ENCODE data around the gene ABCE1. TPM values are rescaled to one million over a fixed set of nuclear protein-coding genes. Genes with fewer than 3 reads are reported as not detected.

The ABCE1 gene
- total RNA-seq, 6 experiments from 2014 or later: 80.9 to 95.1 (median 86.0) TPM

- Mint-ChIP-seq H3K27me3 (ENCODE audit: insufficient read depth) (no peaks in the 10 kb centered on the region), H3K4me1 (ENCODE audit: low read depth) (peaks cover 15% of the 10 kb centered on the region), H3K9me3 (no peaks in the 10 kb centered on the region), H3K27ac (no peak overlapping the region), H3K4me3 (no peak overlapping the region), H3K36me3 (ENCODE audit: low read depth) (peaks cover 6% of the 10 kb centered on the region; the same call in 1 of the 2 replicates)
- TF ChIP-seq CTCF (IDR thresholded peaks at IDR 0.05): no peak
- DNase-seq: no peak
Measured at GRCh38 chr4:145167887-145168286, 69.8 kb downstream of the ABCE1 start.

GRCh38 chr4:145168581-145169187 lies 70.6 kb downstream of the ABCE1 start:
- Mint-ChIP-seq H3K27me3 (ENCODE audit: insufficient read depth) (no peaks in the 10 kb centered on the region), H3K27ac (no peak overlapping the region; the same call in none of the 2 replicates), H3K36me3 (ENCODE audit: low read depth) (peaks cover 6% of the 10 kb centered on the region; the same call in 1 of the 2 replicates), H3K4me1 (ENCODE audit: low read depth) (peaks cover 15% of the 10 kb centered on the region), H3K4me3 (no peak overlapping the region), H3K9me3 (no peaks in the 10 kb centered on the region)
- TF ChIP-seq CTCF (IDR thresholded peaks at IDR 0.05): no peak
- DNase-seq: no peak

- Mint-ChIP-seq H3K4me3 (no peak overlapping the region), H3K27me3 (ENCODE audit: insufficient read depth) (no peaks in the 10 kb centered on the region), H3K36me3 (ENCODE audit: low read depth) (peaks cover 18% of the 10 kb centered on the region), H3K4me1 (ENCODE audit: low read depth) (peaks cover 15% of the 10 kb centered on the region), H3K9me3 (no peaks in the 10 kb centered on the region), H3K27ac (peak overlapping the region; percentile 14)
- no peak for TF ChIP-seq CTCF (IDR thresholded peaks at IDR 0.05)
- DNase-seq: no peak
Measured at GRCh38 chr4:145170223-145170622, 72.1 kb downstream of the ABCE1 start.

GRCh38 chr4:145171911-145172310 lies 73.8 kb downstream of the ABCE1 start:
- peaks cover 18% of the 10 kb centered on the region for H3K36me3 Mint-ChIP-seq (ENCODE audit: low read depth)
- H3K4me1 Mint-ChIP-seq (ENCODE audit: low read depth): peaks cover 16% of the 10 kb centered on the region
- H3K4me3 Mint-ChIP-seq: no peak overlapping the region
- H3K27me3 Mint-ChIP-seq (ENCODE audit: insufficient read depth): no peaks in the 10 kb centered on the region
- H3K27ac Mint-ChIP-seq: no peak overlapping the region
- TF ChIP-seq CTCF (IDR thresholded peaks at IDR 0.05): no peak
- DNase-seq: no peak
- no peaks in the 10 kb centered on the region for H3K9me3 Mint-ChIP-seq

GRCh38 chr4:145176641-145177432 lies 78.7 kb downstream of the ABCE1 start:
- no peak for TF ChIP-seq CTCF (IDR thresholded peaks at IDR 0.05)
- H3K27ac Mint-ChIP-seq: peak overlapping the region; percentile 40
- H3K4me1 Mint-ChIP-seq (ENCODE audit: low read depth): peaks cover 34% of the 10 kb centered on the region

More at GRCh38 chr4:145176641-145177432, 78.7 kb downstream of the ABCE1 start:
- peak overlapping the region; percentile 96 for H3K4me3 Mint-ChIP-seq
- no peaks in the 10 kb centered on the region for H3K9me3 Mint-ChIP-seq
- H3K27me3 Mint-ChIP-seq (ENCODE audit: insufficient read depth): no peaks in the 10 kb centered on the region
- no peak for DNase-seq
- peaks cover 12% of the 10 kb centered on the region for H3K36me3 Mint-ChIP-seq (ENCODE audit: low read depth)
